HG02642 (cell line): ENCODE results near the gene DNMT3B.

ENCODE experiments used
- ATAC-seq: cut with Tn5 transposase; IDR thresholded peaks from one replicate; pipeline ENCODE4 v1.9.1; 2021; ENCODE audit warnings: mild to moderate bottlenecking; ENCODE audit not compliant: unreplicated experiment, poor library complexity

DNMT3B gene

GRCh38 chr20:32847964-32848363, 85.8 kb downstream of the DNMT3B start:
- ATAC-seq, result no peak

DNA sequence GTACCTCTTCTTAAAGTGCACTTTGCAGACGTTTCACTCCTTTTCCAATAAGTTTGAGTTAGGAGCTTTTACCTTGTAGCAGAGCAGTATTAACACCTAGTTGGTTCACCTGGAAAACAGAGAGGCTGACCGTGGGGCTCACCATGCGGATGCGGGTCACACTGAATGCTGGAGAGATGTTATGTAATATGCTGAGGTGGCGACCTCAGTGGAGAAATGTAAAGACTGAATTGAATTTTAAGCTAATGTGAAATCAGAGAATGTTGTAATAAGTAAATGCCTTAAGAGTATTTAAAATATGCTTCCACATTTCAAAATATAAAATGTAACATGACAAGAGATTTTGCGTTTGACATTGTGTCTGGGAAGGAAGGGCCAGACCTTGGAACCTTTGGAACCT, 86.7 kb downstream of the DNMT3B start:
- no peak for ATAC-seq

GRCh38 chr20:32849577-32849976, 87.4 kb downstream of the DNMT3B start:
- ATAC-seq, result no peak

DNA sequence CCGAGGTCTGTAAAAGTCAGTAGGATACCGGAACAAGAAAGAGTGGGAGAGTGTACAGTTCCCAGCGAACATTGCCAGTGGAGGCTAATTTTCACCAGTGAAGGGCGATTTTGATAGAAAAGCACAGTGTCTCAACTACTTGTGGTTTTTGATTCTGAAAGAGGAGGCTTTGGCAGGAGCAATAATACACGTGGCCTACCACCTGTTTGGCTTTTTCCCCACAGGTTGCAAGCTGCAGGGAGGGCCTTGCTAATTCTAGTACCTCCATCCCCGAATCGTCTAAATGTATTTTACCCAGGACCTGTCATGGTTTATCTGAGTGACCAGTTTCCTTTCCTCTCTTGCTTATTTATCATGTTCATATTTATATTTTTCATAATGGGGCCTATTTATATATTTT, 93.2 kb downstream of the DNMT3B start:
- ATAC-seq, result no peak

GRCh38 chr20:32858189-32858588, 96.0 kb downstream of the DNMT3B start:
- no peak for ATAC-seq
